Hematopoietic multipotent progenitor cell treated with erythropoietin and hydrocortisone succinate and interleukin-3 and kit ligand, for 4 days (in vitro differentiated cells): ENCODE measurements around the gene AACS.

Experiments
- DNase-seq: peaks from one replicate; pipeline ENCODE4 v3.0.0-alpha.2; 2015

Gene AACS

DNA sequence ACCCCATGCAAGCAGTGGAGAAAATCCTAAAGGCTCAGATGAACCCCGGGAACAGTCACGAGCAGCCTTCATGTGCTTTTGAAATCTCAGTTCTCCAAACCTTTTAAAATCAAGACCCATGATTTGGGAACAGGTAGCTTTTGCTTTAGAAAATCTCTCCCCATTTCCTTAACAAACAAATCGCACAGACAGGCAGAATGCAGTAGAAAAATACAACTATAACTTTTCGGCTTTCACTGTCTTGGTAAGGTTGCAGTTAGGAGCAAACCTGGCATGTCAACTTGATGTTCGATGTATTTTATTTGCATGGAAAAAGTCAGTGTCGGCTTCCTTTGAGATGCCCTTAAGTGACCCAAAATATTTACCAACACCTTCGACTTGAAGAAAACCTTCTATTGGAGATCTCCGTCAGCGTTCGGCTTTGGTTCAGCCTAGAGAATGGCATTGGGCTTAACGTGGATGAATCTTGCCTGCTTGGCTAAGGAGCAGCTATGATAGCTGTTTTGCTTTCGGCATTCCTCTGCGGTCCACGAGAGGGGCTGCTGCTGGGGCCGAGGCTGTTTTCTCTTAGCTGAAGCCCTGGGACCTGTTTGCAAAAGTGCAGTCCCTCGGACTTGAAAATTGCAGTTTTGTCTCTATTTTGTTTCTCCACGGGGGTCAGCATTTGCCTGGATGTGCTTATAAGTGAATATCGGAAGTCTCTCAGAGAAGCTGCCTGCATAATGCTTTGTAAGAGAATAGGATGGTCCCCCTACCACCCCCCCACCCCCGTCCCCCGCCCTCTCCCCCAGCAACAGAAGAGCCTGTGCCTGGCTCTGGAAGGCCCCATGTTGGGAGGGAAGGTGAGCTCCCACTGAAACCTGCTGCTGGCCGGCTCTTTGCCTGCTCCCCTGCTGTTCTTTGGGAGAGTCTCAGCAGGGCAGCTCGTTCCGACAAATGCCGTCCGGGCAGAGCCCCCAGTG is 122.8 kb downstream of the AACS start:
- no peak for DNase-seq

DNA sequence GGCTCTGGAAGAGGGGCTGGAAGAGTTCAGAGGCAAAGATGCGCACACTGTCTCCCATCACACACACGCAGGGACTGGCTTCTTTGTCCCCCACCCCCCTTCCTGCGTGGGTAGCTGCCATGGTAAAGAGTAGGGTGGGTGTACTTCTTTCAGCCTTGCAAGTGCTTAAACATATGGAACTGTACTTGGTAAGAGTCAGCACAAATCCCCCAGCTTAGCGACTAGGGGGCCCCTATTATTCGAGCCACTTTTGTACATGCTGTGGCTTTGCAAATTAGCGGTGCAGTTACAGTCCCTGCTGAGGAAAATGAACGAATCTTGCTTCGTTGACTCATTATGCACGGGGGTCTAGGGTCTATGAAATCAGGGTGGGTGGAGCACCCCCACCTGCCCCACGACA is 123.8 kb downstream of the AACS start:
- no peak for DNase-seq

DNA sequence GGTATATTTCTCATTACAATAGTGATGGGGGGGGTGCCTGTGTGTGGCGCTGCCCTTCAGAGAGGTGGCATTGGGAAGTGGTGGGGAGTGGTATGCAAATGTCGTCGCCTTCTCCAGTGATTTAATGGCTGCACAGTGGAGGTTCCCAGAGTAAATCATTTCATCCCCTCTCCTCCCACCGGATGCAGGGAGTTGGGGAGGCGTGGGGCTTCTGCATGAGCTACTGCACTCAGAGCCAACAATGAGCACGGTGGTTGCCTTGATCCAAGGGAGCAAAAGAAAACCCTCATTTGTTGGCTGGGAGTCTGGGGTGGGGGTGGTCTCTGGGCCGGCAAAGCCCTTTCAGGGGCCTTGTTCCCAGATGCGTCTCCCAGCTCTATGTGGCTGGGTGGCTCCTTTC is 124.3 kb downstream of the AACS start:
- no peak for DNase-seq

DNA sequence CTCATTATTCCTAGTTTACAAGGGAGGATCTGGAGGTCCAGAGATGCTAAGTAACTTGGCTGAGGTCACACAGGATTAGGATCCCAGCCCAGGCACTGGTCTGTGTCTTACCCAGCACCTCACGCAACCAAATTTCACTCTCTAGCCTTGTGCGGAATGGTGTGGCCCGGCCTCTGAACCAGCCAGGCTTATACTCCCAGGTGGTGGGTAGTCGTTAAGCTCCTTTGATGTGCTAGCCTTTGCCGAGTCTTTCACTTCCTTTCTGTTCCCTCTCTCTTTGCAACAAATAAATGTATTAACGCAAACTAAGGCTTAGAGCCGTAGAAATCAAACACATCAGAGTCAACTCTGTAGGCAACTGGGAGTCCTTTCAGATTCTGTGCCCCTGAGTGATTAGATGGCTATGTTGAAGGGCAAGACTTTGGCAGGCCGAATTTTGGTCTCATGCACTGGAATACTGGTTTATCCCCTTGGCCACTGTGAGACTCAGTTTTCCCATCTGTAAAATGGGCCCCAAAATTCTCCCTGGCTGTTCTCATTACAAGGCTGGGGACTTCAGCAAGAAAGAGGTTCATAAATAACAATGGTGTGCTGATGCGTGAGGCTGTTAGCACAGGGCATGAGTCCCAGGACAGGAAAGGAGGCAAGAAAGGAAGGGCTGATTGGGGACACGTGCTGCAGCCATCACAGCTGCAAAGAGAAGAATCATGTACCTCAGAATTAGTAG is 126.3 kb downstream of the AACS start:
- no peak for DNase-seq

DNA sequence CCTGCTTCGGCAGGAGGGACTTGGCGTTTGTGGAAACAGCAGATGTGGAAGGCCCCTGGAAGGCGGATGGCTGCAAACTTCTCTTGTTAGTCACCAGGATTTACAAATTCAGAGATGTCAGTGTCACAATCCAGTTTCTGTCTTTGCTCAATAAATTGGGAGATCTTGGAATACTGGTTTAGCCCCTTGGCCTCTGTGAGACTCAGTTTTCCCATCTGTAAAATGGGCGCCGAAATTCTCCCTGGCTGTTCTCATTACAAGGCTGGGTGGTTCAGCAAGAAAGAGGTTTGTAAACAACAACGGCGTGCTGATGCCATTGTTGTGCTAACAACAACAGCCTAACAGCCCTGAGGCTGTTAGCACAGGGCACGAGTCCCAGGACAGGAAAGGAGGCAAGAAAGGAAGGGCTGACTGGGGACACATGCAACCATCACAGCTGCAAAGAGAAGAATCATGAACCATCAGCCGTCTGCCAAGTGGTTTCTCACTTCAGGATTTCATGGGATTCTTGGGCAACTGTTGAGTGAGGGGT is 127.5 kb downstream of the AACS start:
- DNase-seq = no peak
